WTC11 (cell line): Measurements from ENCODE around the gene BTK. TPM values are rescaled to one million over a fixed set of nuclear protein-coding genes. Genes with fewer than 3 reads are reported as not detected.

ENCODE experiments used
- ATAC-seq: fragments of 200-7000 bp; cut with Tn5 transposase; 2 replicates; pipeline ENCODE4 v1.10.0; 2021; ENCODE audit warnings: mild to moderate bottlenecking, moderate library complexity
- CTCF ChIA-PET: fragments of 300-600 bp; sonication (Branson Sonifier 250); formaldehyde crosslinking; loops from one replicate; lab custom pipeline; 2021; ENCODE audit warnings: antibody characterized with exemption; lab: Charles Lee
- POLR2A ChIA-PET: fragments of 350-600 bp; sonication (Branson Sonifier 250); formaldehyde crosslinking; loops from one replicate; lab custom pipeline; 2021; ENCODE audit warnings: antibody characterized with exemption; lab: Charles Lee
- DNase-seq: peaks from one replicate; pipeline ENCODE4 v3.0.0; 2021; ENCODE audit warnings: low spot score
- H3K27ac Mint-ChIP-seq: 2 replicates; pipeline ENCODE4 v1.8.0; 2021; ENCODE audit warnings: mixed read lengths
- H3K27me3 Mint-ChIP-seq: 2 replicates; pipeline ENCODE4 v1.8.0; 2021; ENCODE audit warnings: low read depth, mild to moderate bottlenecking, moderate library complexity, mixed read lengths
- H3K36me3 Mint-ChIP-seq: 2 replicates; pipeline ENCODE4 v1.8.0; 2021; ENCODE audit warnings: mixed read lengths
- H3K4me1 Mint-ChIP-seq: 2 replicates; pipeline ENCODE4 v1.8.0; 2022; ENCODE audit warnings: mixed read lengths
- H3K4me3 Mint-ChIP-seq: 2 replicates; pipeline ENCODE4 v1.8.0; 2021; ENCODE audit warnings: mild to moderate bottlenecking, moderate library complexity, mixed read lengths
- H3K9me3 Mint-ChIP-seq: 2 replicates; pipeline ENCODE4 v1.8.0; 2021; ENCODE audit warnings: mixed read lengths
- SOX15 ChIP-seq: fragments of 250-450 bp; sonication (Bioruptor Pico); IDR thresholded peaks from 2 replicates; pipeline ENCODE4 v1.9.0; 2021; ENCODE audit warnings: mild to moderate bottlenecking
- ZNF317 ChIP-seq: sonication (generic); formaldehyde crosslinking; IDR thresholded peaks from 2 replicates; pipeline ENCODE4 v1.8.1; 2023; ENCODE audit warnings: low read depth, mild to moderate bottlenecking, moderate library complexity, missing genetic modification reagents, borderline replicate concordance
- total RNA-seq: library from RNA; stranded (reverse); gene quantifications from 3 replicates; pipeline ENCODE4 v1.2.3, GENCODE V29; 2021

The BTK gene
- total RNA-seq, 1 experiment from 2014 or later, result 0.74 TPM

- H3K27ac Mint-ChIP-seq, result no peak overlapping the region
- no peak for TF ChIP-seq SOX15
- no peak for TF ChIP-seq ZNF317 (CRISPR knock-in tag)
- no peaks in the 10 kb centered on the region for H3K4me1 Mint-ChIP-seq
- 0 out of 2 replicates have a peak, but pooled peaks cover 3% of the 10 kb centered on the region for H3K9me3 Mint-ChIP-seq
- ATAC-seq (no peak), DNase-seq (no peak)
- POLR2A ChIA-PET, result no interaction called here
- H3K4me3 Mint-ChIP-seq, result no peak overlapping the region
- no peaks in the 10 kb centered on the region; the same call in 1 of the 2 replicates for H3K27me3 Mint-ChIP-seq
- no peaks in the 10 kb centered on the region for H3K36me3 Mint-ChIP-seq
- CTCF ChIA-PET, result no interaction called here
Observed at GRCh38 chrX:101303790-101304189, 82.2 kb downstream of the BTK start.

Other genes with a start within 250 kb of the BTK start
- 0.30 to 0.52 TPM (median 0.39 TPM) in 3 replicates for gene DRP2, start 166.4 kb downstream of the BTK start, total RNA-seq
- gene TAF7L, start 94.9 kb downstream of the BTK start, total RNA-seq, result 0.11 to 0.17 TPM in 2 of 3 replicates, not detected in the other
- 25.6 to 31.8 TPM (median 28.9 TPM) in 3 replicates for gene TIMM8A, start 37.4 kb downstream of the BTK start, total RNA-seq
- 320 to 429 TPM (median 409 TPM) in 3 replicates for gene RPL36A, start 4.8 kb upstream of the BTK start, total RNA-seq
- gene GLA, start 21.7 kb upstream of the BTK start, total RNA-seq, result 39.4 to 44.9 TPM (median 44.7 TPM) in 3 replicates
- 61.2 to 70.9 TPM (median 65.8 TPM) in 3 replicates for gene HNRNPH2, start 22.0 kb upstream of the BTK start, total RNA-seq
- 13.9 to 15.2 TPM (median 14.5 TPM) in 3 replicates for gene ARMCX4, start 99.3 kb upstream of the BTK start, total RNA-seq
- 23.6 to 27.4 TPM (median 23.7 TPM) in 3 replicates for gene ARMCX1, start 164.4 kb upstream of the BTK start, total RNA-seq
- gene ARMCX6, start 231.8 kb upstream of the BTK start, total RNA-seq, result 27.0 to 30.3 TPM (median 28.4 TPM) in 3 replicates
- gene ARMCX3, start 237.0 kb upstream of the BTK start, total RNA-seq, result 17.0 to 21.2 TPM (median 18.3 TPM) in 3 replicates